Articular chondrocyte of knee joint (primary cell): ENCODE measurements around the gene EVI2A. TPM values are rescaled to one million over a fixed set of nuclear protein-coding genes. Genes with fewer than 3 reads are reported as not detected.

Experiments
- total RNA-seq: library from RNA; depleted of rRNA; stranded (reverse); fragments of >200 nt; gene quantifications from 2 replicates; pipeline ENCODE4 v1.2.3, GENCODE V29; 2012

The EVI2A gene, protein sequence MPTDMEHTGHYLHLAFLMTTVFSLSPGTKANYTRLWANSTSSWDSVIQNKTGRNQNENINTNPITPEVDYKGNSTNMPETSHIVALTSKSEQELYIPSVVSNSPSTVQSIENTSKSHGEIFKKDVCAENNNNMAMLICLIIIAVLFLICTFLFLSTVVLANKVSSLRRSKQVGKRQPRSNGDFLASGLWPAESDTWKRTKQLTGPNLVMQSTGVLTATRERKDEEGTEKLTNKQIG
- 31.1 and 42.2 TPM in 2 replicates for total RNA-seq

DNA sequence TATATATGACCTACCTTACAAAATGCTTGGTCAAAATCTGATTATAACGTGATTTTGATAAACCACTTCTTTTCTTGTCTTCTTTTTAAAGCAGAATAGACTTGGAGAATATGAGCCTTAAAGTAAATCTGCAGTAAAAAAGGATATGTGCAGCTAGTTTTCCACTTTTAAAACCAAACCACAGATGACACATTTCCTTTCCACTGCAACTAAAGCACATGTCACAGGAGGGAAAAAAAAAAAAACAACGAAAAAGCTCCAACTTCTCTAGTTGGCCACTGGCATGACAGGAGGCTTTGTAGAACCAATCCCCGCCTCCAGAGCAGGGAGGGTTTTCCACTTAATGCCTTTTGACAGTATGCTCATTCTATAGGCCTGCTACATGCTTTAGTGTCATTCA, at the start of gene EVI2A:
Gene EVI2A (minus strand): TSS at position 142 of the 400 bp plus-strand sequence. CDS start 2,609 bp downstream, outside the sequence.

DNA sequence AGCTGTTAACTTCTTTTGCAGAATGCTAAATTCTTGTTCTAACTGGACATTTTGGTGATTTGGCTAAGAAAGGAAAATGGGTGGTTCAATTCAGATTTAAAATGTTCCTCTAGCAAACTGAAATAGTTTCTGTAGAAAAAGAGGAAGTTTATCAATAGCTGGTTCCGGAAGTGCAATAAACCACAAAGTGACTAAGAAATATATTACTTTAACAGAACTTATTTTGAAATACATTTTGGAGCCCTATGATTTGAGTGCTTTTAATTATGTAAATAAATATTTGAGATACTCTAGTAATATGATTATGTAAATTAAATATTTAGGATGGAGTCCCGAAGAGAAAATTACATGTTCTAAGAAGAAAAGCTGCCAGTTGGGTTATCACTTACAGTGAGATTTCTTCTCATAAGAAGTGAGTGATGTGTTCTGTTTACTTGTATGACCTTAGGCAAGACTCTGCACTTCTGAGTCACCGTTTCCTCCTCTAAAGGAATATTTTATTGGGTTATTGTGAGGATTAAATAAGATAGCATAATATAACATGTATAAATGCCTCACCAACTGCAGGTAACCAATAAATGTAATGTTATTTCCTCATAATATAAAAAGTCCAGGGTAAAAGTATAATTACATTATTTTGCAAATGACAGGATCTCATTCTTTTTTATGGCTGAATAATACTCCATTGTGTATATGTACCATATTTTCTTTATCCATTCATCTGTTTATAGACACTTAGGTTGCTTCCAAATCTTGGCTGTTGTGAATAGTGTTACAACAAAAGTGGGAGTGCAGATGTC, 7.2 kb downstream of the EVI2A start, which contains the start of gene EVI2B:
Gene EVI2B (minus strand): TSS at position 73 of the 800 bp plus-strand sequence. CDS start 8,445 bp downstream, outside the sequence.

DNA sequence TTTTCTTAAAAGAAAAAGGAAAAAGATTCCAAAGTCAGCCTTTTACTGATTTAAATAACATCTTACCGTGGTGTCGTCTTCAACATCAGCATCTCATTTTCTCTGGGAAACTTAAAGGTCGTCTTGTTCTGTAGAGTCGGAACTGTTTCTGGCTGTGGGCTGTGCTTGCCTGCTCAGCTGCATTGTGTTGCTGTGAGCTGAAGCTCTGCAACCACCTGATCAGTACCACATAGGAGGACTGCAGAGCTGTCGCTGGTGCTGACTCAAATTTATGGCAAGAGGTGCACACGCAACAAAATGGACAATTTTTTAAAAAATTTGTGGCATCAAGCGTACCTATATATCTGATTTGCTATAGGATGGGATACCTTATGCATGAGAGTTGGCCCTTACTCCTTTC, 24.3 kb downstream of the EVI2A start, which contains the start of gene OMG:
Gene OMG (minus strand): TSS at position 150 of the 400 bp plus-strand sequence. CDS start 908 bp downstream, outside the sequence.

Other genes with a start within 250 kb of the EVI2A start
- 59.6 and 65.8 TPM in 2 replicates for gene NF1, start 226.6 kb downstream of the EVI2A start, total RNA-seq
- 0.13 TPM in 1 of 2 replicates, not detected in the other for gene OMG, start 24.4 kb downstream of the EVI2A start, total RNA-seq
- gene EVI2B, start 7.6 kb downstream of the EVI2A start, total RNA-seq, result 1.1 and 1.4 TPM in 2 replicates
- gene RAB11FIP4, start 70.1 kb upstream of the EVI2A start, total RNA-seq, result 0.39 and 0.43 TPM in 2 replicates